ENCODE measurements around the gene RHD.

DNA sequence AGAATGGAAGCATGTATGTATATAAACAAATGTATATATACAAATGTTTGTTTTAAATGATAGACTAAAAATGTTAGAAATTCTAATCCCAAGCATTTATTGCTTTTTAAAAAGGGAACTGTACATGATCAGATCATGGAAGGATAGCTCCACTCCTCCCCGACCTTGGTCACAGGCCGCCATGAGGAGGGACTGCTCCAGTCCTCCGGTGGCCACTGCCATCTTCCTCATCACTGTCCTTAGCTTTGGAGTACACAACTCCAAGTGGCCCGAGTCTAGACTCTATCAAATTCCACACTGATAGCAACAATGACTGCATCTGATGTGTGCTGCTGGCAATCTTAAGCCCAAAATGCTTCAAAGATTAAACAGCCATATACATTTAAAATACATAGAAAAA lies 49.7 kb upstream of the RHD start:
- TF ChIP-seq, protein P1, sequence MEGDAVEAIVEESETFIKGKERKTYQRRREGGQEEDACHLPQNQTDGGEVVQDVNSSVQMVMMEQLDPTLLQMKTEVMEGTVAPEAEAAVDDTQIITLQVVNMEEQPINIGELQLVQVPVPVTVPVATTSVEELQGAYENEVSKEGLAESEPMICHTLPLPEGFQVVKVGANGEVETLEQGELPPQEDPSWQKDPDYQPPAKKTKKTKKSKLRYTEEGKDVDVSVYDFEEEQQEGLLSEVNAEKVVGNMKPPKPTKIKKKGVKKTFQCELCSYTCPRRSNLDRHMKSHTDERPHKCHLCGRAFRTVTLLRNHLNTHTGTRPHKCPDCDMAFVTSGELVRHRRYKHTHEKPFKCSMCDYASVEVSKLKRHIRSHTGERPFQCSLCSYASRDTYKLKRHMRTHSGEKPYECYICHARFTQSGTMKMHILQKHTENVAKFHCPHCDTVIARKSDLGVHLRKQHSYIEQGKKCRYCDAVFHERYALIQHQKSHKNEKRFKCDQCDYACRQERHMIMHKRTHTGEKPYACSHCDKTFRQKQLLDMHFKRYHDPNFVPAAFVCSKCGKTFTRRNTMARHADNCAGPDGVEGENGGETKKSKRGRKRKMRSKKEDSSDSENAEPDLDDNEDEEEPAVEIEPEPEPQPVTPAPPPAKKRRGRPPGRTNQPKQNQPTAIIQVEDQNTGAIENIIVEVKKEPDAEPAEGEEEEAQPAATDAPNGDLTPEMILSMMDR (IDR thresholded peaks at IDR 0.05): no peak
- no peak for TF ChIP-seq POLR2AphosphoS5 (IDR thresholded peaks at IDR 0.05)
- TF ChIP-seq POLR2A (IDR thresholded peaks at IDR 0.05): no peak
